ENCODE results near the gene ZSWIM6.
A peak's percentile ranks its signal among the peaks of the same experiment; 100 is the strongest.

ZSWIM6 gene

GRCh38 chr5:61333321-61333953 lies 1.4 kb downstream of the ZSWIM6 start:
- peaks cover 27% of the 10 kb centered on the region for H3K4me1 ChIP-seq (ENCODE audit: insufficient read depth, low read length, severe bottlenecking)
- peak overlapping the region; percentile 89 for H3K4me2 ChIP-seq (ENCODE audit: low read length)
- no peaks in the 10 kb centered on the region for H3F3A ChIP-seq (ENCODE audit: insufficient read depth, low read length)
- H3K9ac ChIP-seq (ENCODE audit: low read length), result peak overlapping the region; percentile 49; the same call in 1 of the 2 replicates
- H3K36me3 ChIP-seq (ENCODE audit: insufficient read depth, low read length), result no peaks in the 10 kb centered on the region
- no peaks in the 10 kb centered on the region for H4K20me1 ChIP-seq (ENCODE audit: insufficient read depth, low read length)
- H3K27me3 ChIP-seq (ENCODE audit: insufficient read depth, low read length), result no peaks in the 10 kb centered on the region; the same call in 1 of the 2 replicates
- H3K27ac ChIP-seq (ENCODE audit: low read depth, low read length, poor library complexity, severe bottlenecking), result no peak overlapping the region
- TF ChIP-seq, protein P1, sequence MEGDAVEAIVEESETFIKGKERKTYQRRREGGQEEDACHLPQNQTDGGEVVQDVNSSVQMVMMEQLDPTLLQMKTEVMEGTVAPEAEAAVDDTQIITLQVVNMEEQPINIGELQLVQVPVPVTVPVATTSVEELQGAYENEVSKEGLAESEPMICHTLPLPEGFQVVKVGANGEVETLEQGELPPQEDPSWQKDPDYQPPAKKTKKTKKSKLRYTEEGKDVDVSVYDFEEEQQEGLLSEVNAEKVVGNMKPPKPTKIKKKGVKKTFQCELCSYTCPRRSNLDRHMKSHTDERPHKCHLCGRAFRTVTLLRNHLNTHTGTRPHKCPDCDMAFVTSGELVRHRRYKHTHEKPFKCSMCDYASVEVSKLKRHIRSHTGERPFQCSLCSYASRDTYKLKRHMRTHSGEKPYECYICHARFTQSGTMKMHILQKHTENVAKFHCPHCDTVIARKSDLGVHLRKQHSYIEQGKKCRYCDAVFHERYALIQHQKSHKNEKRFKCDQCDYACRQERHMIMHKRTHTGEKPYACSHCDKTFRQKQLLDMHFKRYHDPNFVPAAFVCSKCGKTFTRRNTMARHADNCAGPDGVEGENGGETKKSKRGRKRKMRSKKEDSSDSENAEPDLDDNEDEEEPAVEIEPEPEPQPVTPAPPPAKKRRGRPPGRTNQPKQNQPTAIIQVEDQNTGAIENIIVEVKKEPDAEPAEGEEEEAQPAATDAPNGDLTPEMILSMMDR (IDR thresholded peaks at IDR 0.05; ENCODE audit: low read length), result no peak
- TF ChIP-seq EZH2 (IDR thresholded peaks at IDR 0.05; ENCODE audit: borderline replicate concordance, low read length), result no peak
- H3K79me2 ChIP-seq (ENCODE audit: insufficient read depth, low read length), result no peaks in the 10 kb centered on the region
- no peak overlapping the region for H2AFZ ChIP-seq (ENCODE audit: low read length)
- H3K9me2 ChIP-seq (ENCODE audit: low read depth, low read length), result no peaks in the 10 kb centered on the region
- peak overlapping the region; percentile 70 for H3K4me3 ChIP-seq (ENCODE audit: low read depth, low read length, poor library complexity, severe bottlenecking)
- no peaks in the 10 kb centered on the region for H3K9me3 ChIP-seq (ENCODE audit: low read length)

DNA sequence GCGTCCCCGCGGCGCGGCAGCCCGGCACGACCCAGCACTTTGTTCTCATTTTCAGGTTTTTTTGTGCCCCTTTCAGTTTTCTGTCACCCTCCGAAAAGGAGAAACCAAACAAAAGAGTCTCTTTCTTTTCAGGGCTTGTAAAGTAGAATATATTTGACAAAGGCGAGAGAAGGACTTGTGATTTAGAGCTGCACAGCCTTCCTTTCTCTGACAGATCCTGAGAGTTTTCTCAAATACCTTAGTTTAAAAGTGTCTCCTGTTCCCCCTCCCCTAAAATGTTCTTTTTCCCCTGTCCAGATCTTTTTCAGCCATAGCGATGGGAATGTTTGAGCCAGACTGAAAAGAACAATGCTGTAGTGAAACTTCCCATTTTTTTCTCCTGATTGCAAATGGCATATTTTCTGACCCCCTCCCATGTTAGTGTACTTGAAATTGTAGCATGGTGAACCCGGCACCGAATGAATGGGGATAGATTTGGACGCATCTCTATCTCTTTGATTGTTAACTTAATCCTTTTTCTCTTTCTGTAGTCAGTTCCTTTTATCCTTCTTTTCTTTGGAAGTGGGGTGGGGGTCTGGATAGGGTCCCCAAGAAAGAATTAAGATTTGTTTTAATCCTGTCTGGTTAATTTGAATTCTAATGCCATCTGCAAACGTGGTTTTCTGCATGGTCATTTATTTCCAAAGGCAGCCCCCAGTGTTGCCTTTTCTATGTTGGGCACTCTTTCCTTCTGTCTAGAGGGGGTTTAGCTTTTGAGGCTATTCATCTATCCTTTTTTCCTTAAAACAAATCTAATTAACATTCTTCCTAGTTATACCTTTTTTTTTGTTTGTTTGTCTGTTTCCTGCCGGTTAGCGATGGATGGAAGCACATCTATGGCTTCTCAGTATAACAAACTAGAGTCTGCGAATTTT lies 2.2 kb downstream of the ZSWIM6 start:
- Histone ChIP-seq H3K27ac (ENCODE audit: low read depth, low read length, poor library complexity, severe bottlenecking) (no peak overlapping the region), H4K20me1 (ENCODE audit: insufficient read depth, low read length) (no peaks in the 10 kb centered on the region), H3K79me2 (ENCODE audit: insufficient read depth, low read length) (no peaks in the 10 kb centered on the region), H3K4me1 (ENCODE audit: insufficient read depth, low read length, severe bottlenecking) (peaks cover 27% of the 10 kb centered on the region), H3K4me2 (ENCODE audit: low read length) (peak overlapping the region; percentile 89), H3K9ac (ENCODE audit: low read length) (no peak overlapping the region), H3K9me3 (ENCODE audit: low read length) (no peaks in the 10 kb centered on the region), H3F3A (ENCODE audit: insufficient read depth, low read length) (no peaks in the 10 kb centered on the region), H3K4me3 (ENCODE audit: low read depth, low read length, poor library complexity, severe bottlenecking) (peak overlapping the region; percentile 70), H2AFZ (ENCODE audit: low read length) (no peak overlapping the region), H3K36me3 (ENCODE audit: insufficient read depth, low read length) (no peaks in the 10 kb centered on the region), H3K9me2 (ENCODE audit: low read depth, low read length) (no peaks in the 10 kb centered on the region), H3K27me3 (ENCODE audit: insufficient read depth, low read length) (no peaks in the 10 kb centered on the region)
- TF ChIP-seq, protein P1 (IDR thresholded peaks at IDR 0.05; ENCODE audit: low read length), result no peak
- TF ChIP-seq EZH2 (IDR thresholded peaks at IDR 0.05; ENCODE audit: borderline replicate concordance, low read length), result no peak

GRCh38 chr5:61334868-61335615 lies 3.0 kb downstream of the ZSWIM6 start:
- Histone ChIP-seq H4K20me1 (ENCODE audit: insufficient read depth, low read length) (no peaks in the 10 kb centered on the region), H3K27ac (ENCODE audit: low read depth, low read length, poor library complexity, severe bottlenecking) (no peak overlapping the region), H3K79me2 (ENCODE audit: insufficient read depth, low read length) (no peaks in the 10 kb centered on the region), H3K4me1 (ENCODE audit: insufficient read depth, low read length, severe bottlenecking) (peaks cover 23% of the 10 kb centered on the region), H3K4me2 (ENCODE audit: low read length) (no peak overlapping the region), H2AFZ (ENCODE audit: low read length) (no peak overlapping the region), H3K36me3 (ENCODE audit: insufficient read depth, low read length) (no peaks in the 10 kb centered on the region), H3K4me3 (ENCODE audit: low read depth, low read length, poor library complexity, severe bottlenecking) (no peak overlapping the region), H3F3A (ENCODE audit: insufficient read depth, low read length) (no peaks in the 10 kb centered on the region), H3K9me3 (ENCODE audit: low read length) (no peaks in the 10 kb centered on the region), H3K9me2 (ENCODE audit: low read depth, low read length) (no peaks in the 10 kb centered on the region), H3K9ac (ENCODE audit: low read length) (no peak overlapping the region), H3K27me3 (ENCODE audit: insufficient read depth, low read length) (no peaks in the 10 kb centered on the region)
- TF ChIP-seq, protein P1 (IDR thresholded peaks at IDR 0.05; ENCODE audit: low read length), result no peak
- TF ChIP-seq EZH2 (IDR thresholded peaks at IDR 0.05; ENCODE audit: borderline replicate concordance, low read length), result no peak
